Left renal cortex interstitium (tissue), 4 donors: ENCODE results near the gene NKD2. TPM values are rescaled to one million over a fixed set of nuclear protein-coding genes. Genes with fewer than 3 reads are reported as not detected.
"Not testable (repeated sequence)": the region's sequence is repeated elsewhere in the genome, so short reads cannot be mapped to it uniquely, and the experiment has no call there.

ENCODE experiments used
- DNase-seq, 4 donors: peaks; one replicate each; pipeline ENCODE4 v3.0.0-alpha.2; 2013; ENCODE audit warnings: low read depth in 4 of 4, low spot score in 2 of 4, missing footprints in 1 of 4
- polyA plus RNA-seq, 4 donors: library from polyadenylated mRNA; unstranded; fragments of 120-200 nt; gene quantifications; one replicate each; pipeline ENCODE4 v1.2.1, GENCODE V29; 2013; ENCODE audit not compliant: insufficient read length in 4 of 4

The NKD2 gene
- polyA plus RNA-seq, 4 donors: 18.1 to 29.4 (median 22.7) TPM

- no peak for DNase-seq
Observed at GRCh38 chr5:1054799-1055775, 46.5 kb downstream of the NKD2 start.

- no peak for DNase-seq
Observed at GRCh38 chr5:1055896-1056610, 47.5 kb downstream of the NKD2 start.

- no peak for DNase-seq
Observed at GRCh38 chr5:1056611-1057484, 48.2 kb downstream of the NKD2 start.

- DNase-seq: no peak
Observed at GRCh38 chr5:1057485-1058082, 49.0 kb downstream of the NKD2 start.

- DNase-seq: no peak
Observed at GRCh38 chr5:1058083-1058945, 49.7 kb downstream of the NKD2 start.

GRCh38 chr5:1058988-1059883 is 50.6 kb downstream of the NKD2 start:
- no peak for DNase-seq

GRCh38 chr5:1059884-1060263 is 51.3 kb downstream of the NKD2 start:
- no peak for DNase-seq

- no peak for DNase-seq
Observed at GRCh38 chr5:1060535-1060981, 52.0 kb downstream of the NKD2 start.

GRCh38 chr5:1061292-1061691 is 52.7 kb downstream of the NKD2 start:
- not testable (repeated sequence) for DNase-seq

GRCh38 chr5:1061916-1062315 is 53.3 kb downstream of the NKD2 start:
- no peak for DNase-seq

GRCh38 chr5:1062761-1063568 is 54.4 kb downstream of the NKD2 start:
- DNase-seq: no peak

GRCh38 chr5:1063661-1064382 is 55.2 kb downstream of the NKD2 start:
- no peak for DNase-seq

GRCh38 chr5:1064383-1065142 is 56.0 kb downstream of the NKD2 start:
- no peak for DNase-seq

GRCh38 chr5:1065143-1065750 is 56.6 kb downstream of the NKD2 start:
- no peak for DNase-seq

GRCh38 chr5:1065891-1066650 is 57.5 kb downstream of the NKD2 start:
- DNase-seq: no peak
